Measurements from ENCODE around the gene DIDO1.

DNA sequence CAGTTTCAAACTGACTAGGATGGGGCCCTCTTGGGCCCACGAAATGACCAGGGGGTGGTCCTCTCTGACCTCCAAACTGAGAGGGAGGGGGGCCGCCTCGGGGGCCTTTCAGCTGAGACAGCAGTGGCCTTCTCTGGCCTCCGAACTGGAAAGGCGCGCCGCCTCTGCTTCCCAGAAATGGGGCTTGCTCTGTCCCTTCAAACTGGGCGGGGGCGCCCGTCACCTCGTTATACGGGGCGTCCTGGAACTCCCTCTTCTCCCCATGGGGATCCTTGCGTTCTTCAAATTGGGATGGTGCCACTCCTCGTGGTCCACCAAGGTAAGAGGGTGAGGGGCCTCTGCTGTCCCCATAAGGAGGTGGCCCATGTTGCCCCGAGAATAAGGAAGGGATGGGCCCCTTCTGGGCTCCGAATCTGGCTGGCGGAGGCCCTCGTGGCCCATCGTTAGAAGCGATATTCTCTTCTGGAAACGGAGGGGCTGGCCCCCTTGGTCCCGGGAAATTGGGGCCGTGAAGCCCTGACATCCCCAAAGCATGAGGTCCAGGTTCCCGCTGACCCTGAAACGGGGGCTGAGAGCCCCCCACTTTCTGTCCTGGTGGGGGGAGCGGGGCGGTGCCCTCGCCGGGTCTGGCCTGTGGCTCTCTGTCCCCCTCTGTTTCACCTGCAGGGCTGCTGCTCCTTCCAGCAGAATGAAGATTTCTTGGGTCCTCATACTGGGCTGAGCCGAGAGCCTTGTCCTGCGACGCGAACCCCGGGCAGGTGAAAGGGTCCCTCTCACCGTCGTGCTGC lies 46.0 kb downstream of the DIDO1 start:
- TF ChIP-seq, protein P1, sequence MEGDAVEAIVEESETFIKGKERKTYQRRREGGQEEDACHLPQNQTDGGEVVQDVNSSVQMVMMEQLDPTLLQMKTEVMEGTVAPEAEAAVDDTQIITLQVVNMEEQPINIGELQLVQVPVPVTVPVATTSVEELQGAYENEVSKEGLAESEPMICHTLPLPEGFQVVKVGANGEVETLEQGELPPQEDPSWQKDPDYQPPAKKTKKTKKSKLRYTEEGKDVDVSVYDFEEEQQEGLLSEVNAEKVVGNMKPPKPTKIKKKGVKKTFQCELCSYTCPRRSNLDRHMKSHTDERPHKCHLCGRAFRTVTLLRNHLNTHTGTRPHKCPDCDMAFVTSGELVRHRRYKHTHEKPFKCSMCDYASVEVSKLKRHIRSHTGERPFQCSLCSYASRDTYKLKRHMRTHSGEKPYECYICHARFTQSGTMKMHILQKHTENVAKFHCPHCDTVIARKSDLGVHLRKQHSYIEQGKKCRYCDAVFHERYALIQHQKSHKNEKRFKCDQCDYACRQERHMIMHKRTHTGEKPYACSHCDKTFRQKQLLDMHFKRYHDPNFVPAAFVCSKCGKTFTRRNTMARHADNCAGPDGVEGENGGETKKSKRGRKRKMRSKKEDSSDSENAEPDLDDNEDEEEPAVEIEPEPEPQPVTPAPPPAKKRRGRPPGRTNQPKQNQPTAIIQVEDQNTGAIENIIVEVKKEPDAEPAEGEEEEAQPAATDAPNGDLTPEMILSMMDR (IDR thresholded peaks at IDR 0.05), result no peak
- TF ChIP-seq POLR2AphosphoS5 (IDR thresholded peaks at IDR 0.05), result no peak
